Astrocyte of the cerebellum (primary cell): Measurements from ENCODE around the gene RBM43.

Experiments
- DNase-seq: peaks from one replicate; pipeline ENCODE4 v3.0.0-alpha.2; 2011; ENCODE audit warnings: low read depth
- H3K4me3 ChIP-seq: 2 replicates; pipeline ENCODE4 v1.5.1; 2011; ENCODE audit warnings: mild to moderate bottlenecking, low read depth, low read length, moderate library complexity
- CTCF ChIP-seq: IDR thresholded peaks from 2 replicates; pipeline ENCODE4 v1.5.1; 2012; ENCODE audit warnings: low read length, low read depth, moderate library complexity, mild to moderate bottlenecking; ENCODE audit errors: missing control alignments
- in situ Hi-C: cut with HindIII; loops from 2 replicates; pipeline ENCODE4 v1.10.0; 2017; ENCODE audit warnings: low sequenced_read_pairs

RBM43 gene

GRCh38 chr2:151269798-151270568 is 8.3 kb upstream of the RBM43 start:
- no peak for TF ChIP-seq CTCF
- H3K4me3 ChIP-seq = no peak overlapping the region
- no peak for DNase-seq
- in situ Hi-C loops = no loop called here

- H3K4me3 ChIP-seq = no peak overlapping the region
- no peak for DNase-seq
- no peak for TF ChIP-seq CTCF
- in situ Hi-C loops = no loop called here
Measured at GRCh38 chr2:151268085-151268484, 6.4 kb upstream of the RBM43 start.

- in situ Hi-C loops = no loop called here
- H3K4me3 ChIP-seq = no peak overlapping the region
- no peak for TF ChIP-seq CTCF
- DNase-seq = no peak
Measured at GRCh38 chr2:151267537-151267936, 5.9 kb upstream of the RBM43 start.

GRCh38 chr2:151265991-151266390 is 4.3 kb upstream of the RBM43 start:
- no peak for DNase-seq
- TF ChIP-seq CTCF = no peak
- in situ Hi-C loops = no loop called here
- H3K4me3 ChIP-seq = no peak overlapping the region

GRCh38 chr2:151264157-151264825 is 2.6 kb upstream of the RBM43 start:
- TF ChIP-seq CTCF = no peak
- in situ Hi-C loops = no loop called here
- no peak for DNase-seq

GRCh38 chr2:151262629-151263028 is 966 bp upstream of the RBM43 start:
- TF ChIP-seq CTCF = no peak
- DNase-seq = no peak
- in situ Hi-C loops = no loop called here
- H3K4me3 ChIP-seq = no peak overlapping the region

More at GRCh38 chr2:151264157-151264825, 2.6 kb upstream of the RBM43 start:
- no peak overlapping the region for H3K4me3 ChIP-seq
